ENCODE data around the gene LIMCH1. TPM values are rescaled to one million over a fixed set of nuclear protein-coding genes. Genes with fewer than 3 reads are reported as not detected.
A peak's percentile ranks its signal among the peaks of the same experiment; 100 is the strongest.

LIMCH1 gene
- total and polyA plus RNA-seq, 2 donors = 18.4 to 93.5 TPM

GRCh38 chr4:41656572-41657520, 118.9 kb downstream of the LIMCH1 start:
- H3K36me3 ChIP-seq (ENCODE audit: insufficient read depth) = peaks cover 7% of the 10 kb centered on the region
- DNase-seq (ENCODE audit: extremely low spot score) = no peak
- H3K27ac ChIP-seq (ENCODE audit: low read depth) = no peak overlapping the region
- no peak overlapping the region for H3K4me3 ChIP-seq (ENCODE audit: low read depth, low read length)
- WGBS = 64% methylated on average over 15 of the region's 15 CpGs
- no peaks in the 10 kb centered on the region for H3K4me1 ChIP-seq (ENCODE audit: insufficient read depth)

DNA sequence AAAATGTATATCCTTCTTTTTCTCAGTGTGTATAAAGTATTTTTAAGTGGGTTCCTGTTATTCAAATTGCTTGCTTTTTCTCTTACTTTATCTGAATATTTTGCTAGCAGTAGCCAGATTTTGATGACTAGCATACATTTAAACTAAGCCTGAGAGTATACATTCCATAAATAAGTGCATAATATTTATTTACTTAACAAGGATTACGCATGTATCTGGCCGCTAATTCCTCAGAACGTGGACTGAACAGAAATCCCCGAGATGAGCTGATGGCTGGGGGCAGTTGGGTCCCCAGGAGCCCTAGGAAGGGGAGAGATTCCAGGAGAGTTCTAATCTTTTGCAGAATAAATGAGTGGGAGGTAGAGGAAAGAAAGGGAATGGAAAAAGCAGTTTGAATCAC, 119.6 kb downstream of the LIMCH1 start:
- no peak overlapping the region for H3K4me3 ChIP-seq (ENCODE audit: low read depth, low read length)
- H3K4me1 ChIP-seq (ENCODE audit: insufficient read depth) = no peaks in the 10 kb centered on the region
- H3K27ac ChIP-seq (ENCODE audit: low read depth) = no peak overlapping the region
- H3K36me3 ChIP-seq (ENCODE audit: insufficient read depth) = peaks cover 7% of the 10 kb centered on the region
- no peak for DNase-seq (ENCODE audit: extremely low spot score)
- WGBS = 57% methylated on average over 4 of the region's 4 CpGs

- Histone ChIP-seq H3K36me3 (ENCODE audit: insufficient read depth) (peaks cover 7% of the 10 kb centered on the region), H3K4me3 (ENCODE audit: low read depth, low read length) (no peak overlapping the region), H3K27ac (ENCODE audit: low read depth) (no peak overlapping the region), H3K4me1 (ENCODE audit: insufficient read depth) (no peaks in the 10 kb centered on the region)
- 50% methylated on average over 4 of the region's 4 CpGs for WGBS
- no peak for DNase-seq (ENCODE audit: extremely low spot score)
Observed at GRCh38 chr4:41658163-41658562, 120.2 kb downstream of the LIMCH1 start.

DNA sequence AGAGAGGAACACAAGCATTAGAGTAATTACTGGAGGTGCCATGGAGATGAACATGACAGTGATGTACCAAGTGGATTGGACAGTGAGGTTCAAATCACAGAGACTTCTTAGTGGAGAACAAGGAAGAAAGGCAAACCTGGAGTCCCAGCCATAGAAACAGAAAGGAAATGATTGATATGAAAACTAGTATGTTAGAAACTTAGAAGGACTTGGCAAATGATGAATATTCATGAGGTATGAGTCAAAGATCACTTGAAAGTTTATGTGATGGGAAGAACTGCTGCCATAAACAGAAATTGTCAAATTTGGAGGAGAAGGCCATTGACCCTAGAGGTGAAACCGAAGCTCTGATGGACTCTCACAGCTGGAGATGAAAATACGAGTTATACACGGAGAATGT, 122.4 kb downstream of the LIMCH1 start:
- no peak overlapping the region for H3K27ac ChIP-seq (ENCODE audit: low read depth)
- H3K36me3 ChIP-seq (ENCODE audit: insufficient read depth) = peaks cover 4% of the 10 kb centered on the region
- no peak overlapping the region for H3K4me3 ChIP-seq (ENCODE audit: low read depth, low read length)
- WGBS = 96% methylated on average over 3 of the region's 3 CpGs
- DNase-seq (ENCODE audit: extremely low spot score) = no peak
- H3K4me1 ChIP-seq (ENCODE audit: insufficient read depth) = no peaks in the 10 kb centered on the region

DNA sequence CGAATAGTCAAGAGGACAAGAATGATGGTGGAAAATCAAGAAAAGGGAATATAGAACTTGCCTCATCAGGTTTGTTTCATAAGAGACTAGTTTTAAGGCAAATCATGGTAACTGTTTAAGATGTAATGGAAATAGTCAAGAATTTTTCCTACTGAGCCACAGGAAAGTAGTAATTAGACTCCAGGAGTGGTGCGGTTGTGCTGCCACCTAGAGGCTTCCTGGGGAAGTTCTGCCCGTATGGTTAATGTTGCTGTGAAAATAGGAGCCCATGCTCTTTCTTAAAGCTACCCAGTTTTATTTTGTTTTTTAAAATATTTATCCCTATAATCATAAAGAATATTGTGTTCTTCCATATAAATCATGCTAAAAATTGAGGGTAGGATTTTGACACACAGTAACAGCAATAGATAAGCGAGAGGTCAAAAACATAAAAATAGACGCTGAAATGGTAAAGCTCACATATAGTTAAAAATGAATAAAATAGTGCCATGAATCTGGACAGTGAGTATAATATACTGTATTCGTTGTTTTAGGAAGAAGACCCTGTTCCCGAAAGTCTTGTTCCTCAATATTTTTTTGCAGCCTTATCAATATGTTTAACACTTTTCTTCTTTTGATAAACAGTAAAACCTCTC, 123.6 kb downstream of the LIMCH1 start:
- no peak overlapping the region for H3K4me3 ChIP-seq (ENCODE audit: low read depth, low read length)
- WGBS = 48% methylated on average over 7 of the region's 7 CpGs
- no peaks in the 10 kb centered on the region for H3K4me1 ChIP-seq (ENCODE audit: insufficient read depth)
- DNase-seq (ENCODE audit: extremely low spot score) = peak; percentile 42
- H3K36me3 ChIP-seq (ENCODE audit: insufficient read depth) = peaks cover 4% of the 10 kb centered on the region
- no peak overlapping the region for H3K27ac ChIP-seq (ENCODE audit: low read depth)

GRCh38 chr4:41665636-41666207, 127.8 kb downstream of the LIMCH1 start:
- H3K36me3 ChIP-seq (ENCODE audit: insufficient read depth) = no peaks in the 10 kb centered on the region
- no peak overlapping the region for H3K27ac ChIP-seq (ENCODE audit: low read depth)
- no peak for DNase-seq (ENCODE audit: extremely low spot score)
- no peak overlapping the region for H3K4me3 ChIP-seq (ENCODE audit: low read depth, low read length)
- 72% methylated on average over 3 of the region's 3 CpGs for WGBS
- H3K4me1 ChIP-seq (ENCODE audit: insufficient read depth) = no peaks in the 10 kb centered on the region

DNA sequence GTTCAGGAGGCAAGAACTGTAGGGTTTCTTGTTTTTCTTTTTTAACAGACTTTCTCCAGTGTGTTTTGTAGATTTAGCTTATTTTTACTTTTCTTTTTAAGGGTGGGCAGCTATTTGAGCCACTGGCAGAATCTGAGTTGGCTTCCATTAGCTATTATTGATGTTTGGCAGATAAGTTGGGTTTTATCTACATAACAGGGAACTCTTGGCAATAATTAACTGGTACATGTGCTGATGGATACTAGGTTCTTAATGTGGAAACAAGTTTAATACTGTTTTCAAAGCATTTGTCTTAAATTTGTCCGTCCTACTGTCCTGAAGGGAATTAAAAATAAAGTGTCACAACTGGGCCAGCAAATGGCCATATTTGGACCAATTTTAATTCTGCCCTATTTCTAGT, 130.1 kb downstream of the LIMCH1 start:
- Histone ChIP-seq H3K27ac (ENCODE audit: low read depth) (no peak overlapping the region), H3K4me1 (ENCODE audit: insufficient read depth) (no peaks in the 10 kb centered on the region), H3K4me3 (ENCODE audit: low read depth, low read length) (no peak overlapping the region), H3K36me3 (ENCODE audit: insufficient read depth) (no peaks in the 10 kb centered on the region)
- DNase-seq (ENCODE audit: extremely low spot score) = no peak
- WGBS = 93% methylated on average over 1 of the region's 1 CpG

DNA sequence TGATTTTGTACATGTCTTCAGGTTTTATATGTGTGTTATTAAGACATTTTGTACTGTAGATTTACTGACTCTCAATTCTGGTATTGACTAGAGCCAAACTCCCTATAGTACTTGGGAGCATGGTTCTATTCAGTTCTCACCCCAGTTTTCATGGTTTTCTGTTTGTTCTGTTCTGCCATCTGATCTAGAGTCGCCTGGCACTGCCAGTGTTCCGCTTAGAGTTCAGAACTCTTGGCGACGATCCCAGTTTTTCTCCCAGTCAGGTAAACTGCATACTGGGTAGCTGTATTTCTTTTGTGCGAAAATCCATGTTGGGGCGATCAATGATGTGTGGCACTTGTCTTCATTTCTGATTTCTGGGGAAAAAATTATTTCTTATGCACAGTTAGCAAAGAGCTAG, 132.6 kb downstream of the LIMCH1 start:
- Histone ChIP-seq H3K4me3 (ENCODE audit: low read depth, low read length) (no peak overlapping the region), H3K36me3 (ENCODE audit: insufficient read depth) (no peaks in the 10 kb centered on the region), H3K27ac (ENCODE audit: low read depth) (no peak overlapping the region), H3K4me1 (ENCODE audit: insufficient read depth) (no peaks in the 10 kb centered on the region)
- WGBS = 91% methylated on average over 6 of the region's 6 CpGs
- no peak for DNase-seq (ENCODE audit: extremely low spot score)

- no peak for DNase-seq (ENCODE audit: extremely low spot score)
- Histone ChIP-seq H3K4me3 (ENCODE audit: low read depth, low read length) (no peak overlapping the region), H3K4me1 (ENCODE audit: insufficient read depth) (no peaks in the 10 kb centered on the region), H3K36me3 (ENCODE audit: insufficient read depth) (no peaks in the 10 kb centered on the region), H3K27ac (ENCODE audit: low read depth) (no peak overlapping the region)
Observed at GRCh38 chr4:41670982-41671381, 133.0 kb downstream of the LIMCH1 start.

GRCh38 chr4:41678086-41678816, 140.3 kb downstream of the LIMCH1 start:
- 79% methylated on average over 7 of the region's 7 CpGs for WGBS
- Histone ChIP-seq H3K36me3 (ENCODE audit: insufficient read depth) (peaks cover 2% of the 10 kb centered on the region), H3K27ac (ENCODE audit: low read depth) (no peak overlapping the region), H3K4me3 (ENCODE audit: low read depth, low read length) (no peak overlapping the region), H3K4me1 (ENCODE audit: insufficient read depth) (no peaks in the 10 kb centered on the region)
- no peak for DNase-seq (ENCODE audit: extremely low spot score)

- H3K27ac ChIP-seq (ENCODE audit: low read depth) = no peak overlapping the region
- H3K4me1 ChIP-seq (ENCODE audit: insufficient read depth) = no peaks in the 10 kb centered on the region
- peaks cover 2% of the 10 kb centered on the region for H3K36me3 ChIP-seq (ENCODE audit: insufficient read depth)
- 91% methylated on average over 2 of the region's 2 CpGs for WGBS
- no peak overlapping the region for H3K4me3 ChIP-seq (ENCODE audit: low read depth, low read length)
- no peak for DNase-seq (ENCODE audit: extremely low spot score)
Observed at GRCh38 chr4:41678951-41679350, 141.0 kb downstream of the LIMCH1 start.

DNA sequence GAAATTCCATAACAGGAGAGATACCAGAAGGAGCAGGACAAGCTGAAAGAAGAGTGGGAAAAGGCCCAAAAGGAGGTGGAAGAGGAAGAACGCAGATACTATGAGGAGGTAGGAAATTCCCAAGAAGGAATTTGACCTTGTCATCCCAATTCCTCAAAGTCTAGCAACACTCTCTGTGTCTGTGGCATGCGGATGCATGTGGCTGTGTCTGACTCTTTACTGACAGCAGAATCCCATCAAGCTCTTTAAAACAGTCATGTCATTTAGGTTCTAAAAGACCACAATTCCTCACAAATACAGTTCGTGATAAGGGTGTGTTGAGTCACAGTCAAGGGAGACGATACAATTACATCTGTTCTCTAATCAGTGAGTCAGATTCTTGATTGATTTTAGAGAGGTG, 142.0 kb downstream of the LIMCH1 start:
- no peak for DNase-seq (ENCODE audit: extremely low spot score)
- H3K36me3 ChIP-seq (ENCODE audit: insufficient read depth) = peaks cover 2% of the 10 kb centered on the region

GRCh38 chr4:41681054-41681453, 143.1 kb downstream of the LIMCH1 start:
- Histone ChIP-seq H3K4me3 (ENCODE audit: low read depth, low read length) (no peak overlapping the region), H3K36me3 (ENCODE audit: insufficient read depth) (peaks cover 5% of the 10 kb centered on the region), H3K4me1 (ENCODE audit: insufficient read depth) (no peaks in the 10 kb centered on the region), H3K27ac (ENCODE audit: low read depth) (no peak overlapping the region)
- WGBS = 92% methylated on average over 2 of the region's 2 CpGs
- DNase-seq (ENCODE audit: extremely low spot score) = no peak

More for the DNA sequence above, 142.0 kb downstream of the LIMCH1 start:
- 83% methylated on average over 4 of the region's 4 CpGs for WGBS
- no peaks in the 10 kb centered on the region for H3K4me1 ChIP-seq (ENCODE audit: insufficient read depth)
- H3K27ac ChIP-seq (ENCODE audit: low read depth) = no peak overlapping the region
- H3K4me3 ChIP-seq (ENCODE audit: low read depth, low read length) = no peak overlapping the region

Measured in urinary bladder (tissue), 4 donors.